A549 (cell line): ENCODE measurements around the gene CABCOCO1.

Experiments used
- CTCF ChIP-seq: fragments of >200 bp; sonication (Bioruptor Twin); formaldehyde crosslinking; IDR thresholded peaks from 3 replicates; pipeline ENCODE4 v1.5.1; 2016
- RAD21 ChIP-seq, 2 experiments: fragments of >200 bp in 1 of 2; sonication (Bioruptor Twin) in 1 of 2; formaldehyde crosslinking in 1 of 2; IDR thresholded peaks in 1 of 2; conservative IDR thresholded peaks in 1 of 2; 2 replicates in 1 of 2; 3 replicates in 1 of 2; pipeline ENCODE4 v1.6.1; 2012 to 2018; ENCODE audit warnings: inconsistent platforms in 1 of 2
- REST ChIP-seq: fragments of 200-600 bp; sonication (generic); IDR thresholded peaks from 2 replicates; pipeline ENCODE4 v1.6.1; 2016; ENCODE audit warnings: antibody characterized with exemption, mild to moderate bottlenecking, moderate library complexity
- SMC3 ChIP-seq: fragments of >200 bp; sonication (Bioruptor Twin); formaldehyde crosslinking; IDR thresholded peaks from 3 replicates; pipeline ENCODE4 v1.6.1; 2018; ENCODE audit warnings: inconsistent platforms

GRCh38 chr10:61761825-61762217 is 99.1 kb downstream of the CABCOCO1 start:
- TF ChIP-seq CTCF: no peak
- no peak for TF ChIP-seq SMC3
- TF ChIP-seq RAD21 (conservative IDR thresholded peaks at IDR 0.05 in 1 of 2, IDR thresholded peaks at IDR 0.05 in 1 of 2): no peak
- no peak for TF ChIP-seq REST
